ENCODE measurements around the gene SIGLEC7.

The SIGLEC7 gene

DNA sequence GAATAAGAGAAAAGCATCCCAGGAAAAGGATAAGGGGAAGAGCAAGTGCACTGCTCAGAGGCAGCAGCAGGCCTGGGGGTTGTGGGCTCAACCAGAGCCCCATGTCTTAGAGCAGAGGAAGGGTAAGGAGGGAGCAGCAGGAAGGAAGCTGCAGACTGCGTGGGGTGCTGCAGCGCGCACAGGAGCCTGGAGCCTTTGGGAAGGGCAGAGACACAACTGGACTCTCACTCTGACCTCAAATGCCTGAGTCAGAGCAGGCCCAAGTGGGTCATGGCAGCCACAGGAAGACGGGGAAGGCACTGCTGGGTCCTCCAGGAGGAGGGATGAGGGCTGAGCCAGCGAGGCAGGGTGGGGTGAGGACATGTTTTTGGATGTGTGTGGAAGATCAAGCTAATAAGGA lies 31.6 kb downstream of the SIGLEC7 start:
- Histone ChIP-seq H3K4me1 (no peaks in the 10 kb centered on the region), H3K9me3 (no peaks in the 10 kb centered on the region), H3K4me3 (no peak overlapping the region), H3K36me3 (replicated peaks) (no peaks in the 10 kb centered on the region), H3K27me3 (ENCODE audit: low read depth) (0 out of 2 replicates have a peak, but pooled peaks cover 2% of the 10 kb centered on the region)
- in situ Hi-C loops (cut with MboI; ENCODE audit: low sequenced_read_pairs): loop anchor here (25.0 kb wide), 1 partner anchor 489 kb away; no protein-coding TSS in a partner anchor
- DNase-seq (ENCODE audit: low spot score in 2 of 2): no peak

DNA sequence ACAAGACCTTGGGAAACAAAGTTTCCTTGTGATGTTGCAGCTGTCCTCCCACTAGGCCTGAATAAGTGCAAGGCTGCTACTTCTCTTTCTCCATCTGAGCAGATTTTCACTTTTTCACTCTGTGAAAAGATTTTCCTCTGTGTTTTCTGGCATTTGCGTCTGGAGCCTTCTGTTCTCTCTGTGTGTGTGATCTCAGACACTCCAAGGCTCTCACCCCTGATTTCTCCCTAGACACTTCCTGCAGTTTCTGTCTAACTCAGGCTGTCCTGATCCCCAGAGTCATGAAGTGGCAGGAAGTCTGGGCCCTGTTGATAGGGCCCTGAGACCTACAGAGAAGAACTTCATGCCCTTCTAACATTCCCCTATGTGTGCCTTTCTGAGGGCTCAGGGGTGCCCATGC lies 37.2 kb downstream of the SIGLEC7 start:
- in situ Hi-C loops (cut with MboI; ENCODE audit: low sequenced_read_pairs): no loop called here
- no peak for DNase-seq (ENCODE audit: low spot score in 2 of 2)

GRCh38 chr19:51181377-51181912 lies 39.3 kb downstream of the SIGLEC7 start:
- Histone ChIP-seq H3K9me3 (no peaks in the 10 kb centered on the region), H3K4me3 (no peak overlapping the region), H3K4me1 (no peaks in the 10 kb centered on the region), H3K27me3 (ENCODE audit: low read depth) (no peaks in the 10 kb centered on the region; the same call in 1 of the 2 replicates), H3K36me3 (replicated peaks) (no peaks in the 10 kb centered on the region)
- in situ Hi-C loops (cut with MboI; ENCODE audit: low sequenced_read_pairs): no loop called here
- no peak for DNase-seq (ENCODE audit: low spot score in 2 of 2)

More for the DNA sequence above, 37.2 kb downstream of the SIGLEC7 start:
- Histone ChIP-seq H3K27me3 (ENCODE audit: low read depth) (peaks cover 2% of the 10 kb centered on the region; the same call in 1 of the 2 replicates), H3K4me1 (no peaks in the 10 kb centered on the region), H3K4me3 (no peak overlapping the region), H3K36me3 (replicated peaks) (no peaks in the 10 kb centered on the region), H3K9me3 (no peaks in the 10 kb centered on the region)

DNA sequence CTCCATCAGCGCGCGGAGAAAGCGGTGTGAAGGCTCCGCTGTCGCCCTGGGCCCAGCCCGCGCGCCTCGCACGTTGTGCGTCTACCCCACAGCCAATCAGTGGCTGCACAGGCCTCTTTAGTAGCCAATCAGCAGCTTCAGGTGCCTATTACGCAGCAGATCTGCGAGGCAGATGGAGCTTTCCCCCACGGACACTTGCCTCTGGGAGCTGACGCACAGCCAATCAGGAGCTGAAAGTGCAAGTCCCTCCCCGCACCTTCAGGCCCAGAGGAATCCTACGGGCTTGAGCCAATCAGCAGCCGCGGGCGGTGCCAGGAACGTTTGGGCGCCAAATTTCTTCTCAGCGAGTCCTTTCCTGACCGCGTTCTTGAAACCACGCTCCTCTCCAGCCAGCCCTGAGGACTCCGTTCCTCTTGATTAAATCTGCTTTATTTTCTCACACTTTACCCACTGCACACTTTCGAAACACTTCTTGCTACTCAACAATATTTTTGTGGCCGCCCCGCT lies 39.9 kb downstream of the SIGLEC7 start:
- in situ Hi-C loops (cut with MboI; ENCODE audit: low sequenced_read_pairs): no loop called here
- no peaks in the 10 kb centered on the region for H3K4me1 ChIP-seq
- no peaks in the 10 kb centered on the region; the same call in 1 of the 2 replicates for H3K27me3 ChIP-seq (ENCODE audit: low read depth)
- H3K36me3 ChIP-seq (replicated peaks): no peaks in the 10 kb centered on the region
- H3K4me3 ChIP-seq: no peak overlapping the region
- DNase-seq (ENCODE audit: low spot score in 2 of 2): peak; percentile 11 to 63
- no peaks in the 10 kb centered on the region for H3K9me3 ChIP-seq

GRCh38 chr19:51183629-51184028 lies 41.5 kb downstream of the SIGLEC7 start:
- H3K36me3 ChIP-seq (replicated peaks): no peaks in the 10 kb centered on the region
- H3K4me3 ChIP-seq: no peak overlapping the region
- in situ Hi-C loops (cut with MboI; ENCODE audit: low sequenced_read_pairs): no loop called here
- H3K27me3 ChIP-seq (ENCODE audit: low read depth): no peaks in the 10 kb centered on the region; the same call in 1 of the 2 replicates
- H3K9me3 ChIP-seq: no peaks in the 10 kb centered on the region
- no peaks in the 10 kb centered on the region for H3K4me1 ChIP-seq
- no peak for DNase-seq (ENCODE audit: low spot score in 2 of 2)

DNA sequence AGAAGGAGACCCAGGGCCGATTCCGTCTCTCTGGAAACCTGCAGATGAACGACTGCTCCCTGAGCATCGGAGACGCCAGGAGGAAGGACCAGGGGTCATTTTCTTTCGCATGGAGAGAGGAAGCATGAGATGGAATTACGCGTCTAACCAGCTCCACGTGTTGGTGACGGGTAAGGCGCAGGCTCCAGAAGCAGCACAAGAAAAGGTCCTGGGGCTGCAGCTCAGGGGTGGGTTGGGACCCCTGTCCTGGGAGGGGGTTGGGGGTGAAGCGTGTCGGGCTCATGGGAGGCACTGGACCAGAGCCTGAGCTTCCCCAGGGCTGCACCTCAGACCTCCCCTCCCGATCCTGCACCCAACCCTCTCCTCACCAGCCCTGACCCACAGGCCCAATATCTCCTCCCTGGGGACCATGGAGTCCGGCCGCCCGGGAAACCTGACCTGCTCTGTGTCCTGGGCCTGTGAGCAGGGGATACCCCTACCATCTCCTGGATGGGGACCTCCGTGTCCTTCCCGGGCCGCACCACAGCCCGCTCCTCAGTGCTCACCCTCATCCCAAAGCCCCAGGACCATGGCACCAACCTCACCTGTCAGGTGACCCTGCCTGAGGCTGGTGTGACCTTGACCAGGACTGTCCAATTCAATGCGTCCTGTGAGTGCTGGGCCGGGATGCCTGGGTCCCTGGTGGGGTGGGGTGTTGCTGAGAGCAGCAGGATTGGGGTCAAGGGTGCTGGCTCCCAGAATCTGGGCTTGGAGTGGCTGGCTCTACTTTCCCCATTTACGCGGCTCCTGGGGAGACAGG lies 43.2 kb downstream of the SIGLEC7 start:
- Histone ChIP-seq H3K27me3 (ENCODE audit: low read depth) (no peaks in the 10 kb centered on the region; the same call in 1 of the 2 replicates), H3K9me3 (no peaks in the 10 kb centered on the region), H3K4me3 (no peak overlapping the region), H3K36me3 (replicated peaks) (no peaks in the 10 kb centered on the region), H3K4me1 (no peaks in the 10 kb centered on the region)
- DNase-seq (ENCODE audit: low spot score in 2 of 2): no peak
- in situ Hi-C loops (cut with MboI; ENCODE audit: low sequenced_read_pairs): no loop called here

DNA sequence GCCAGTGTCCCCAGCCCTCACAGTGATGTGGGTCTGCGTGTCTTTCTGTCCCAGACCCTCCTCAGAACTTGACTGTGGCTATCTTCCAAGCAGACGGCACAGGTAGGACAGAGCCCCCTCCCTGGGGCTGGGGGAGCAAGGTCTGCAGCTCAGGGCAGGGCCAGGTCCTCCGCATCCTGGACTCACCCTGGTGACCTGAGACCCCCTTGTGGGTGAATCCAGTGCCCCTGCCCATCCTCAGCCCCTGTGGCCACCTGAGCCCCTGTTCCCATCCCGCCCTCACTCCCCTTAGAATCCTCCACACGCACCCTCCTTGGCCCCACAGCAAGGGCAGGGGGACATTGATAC lies 43.7 kb downstream of the SIGLEC7 start:
- no peaks in the 10 kb centered on the region; the same call in 1 of the 2 replicates for H3K27me3 ChIP-seq (ENCODE audit: low read depth)
- H3K4me1 ChIP-seq: no peaks in the 10 kb centered on the region
- H3K4me3 ChIP-seq: no peak overlapping the region
- no peak for DNase-seq (ENCODE audit: low spot score in 2 of 2)
- no peaks in the 10 kb centered on the region for H3K9me3 ChIP-seq
- in situ Hi-C loops (cut with MboI; ENCODE audit: low sequenced_read_pairs): no loop called here
- no peaks in the 10 kb centered on the region for H3K36me3 ChIP-seq (replicated peaks)

- in situ Hi-C loops (cut with MboI; ENCODE audit: low sequenced_read_pairs): no loop called here
- no peaks in the 10 kb centered on the region for H3K36me3 ChIP-seq (replicated peaks)
These were observed 44.2 kb downstream of the SIGLEC7 start for GRCh38 chr19:51186323-51186722.

GRCh38 chr19:51187395-51188226 lies 45.5 kb downstream of the SIGLEC7 start:
- Histone ChIP-seq H3K4me3 (no peak overlapping the region), H3K36me3 (replicated peaks) (no peaks in the 10 kb centered on the region), H3K27me3 (ENCODE audit: low read depth) (no peaks in the 10 kb centered on the region; the same call in 1 of the 2 replicates), H3K9me3 (no peaks in the 10 kb centered on the region), H3K4me1 (no peaks in the 10 kb centered on the region)
- no peak for DNase-seq (ENCODE audit: low spot score in 2 of 2)
- in situ Hi-C loops (cut with MboI; ENCODE audit: low sequenced_read_pairs): no loop called here

More at GRCh38 chr19:51186323-51186722, 44.2 kb downstream of the SIGLEC7 start:
- Histone ChIP-seq H3K4me3 (no peak overlapping the region), H3K4me1 (no peaks in the 10 kb centered on the region), H3K9me3 (no peaks in the 10 kb centered on the region), H3K27me3 (ENCODE audit: low read depth) (no peaks in the 10 kb centered on the region; the same call in 1 of the 2 replicates)
- no peak for DNase-seq (ENCODE audit: low spot score in 2 of 2)

DNA sequence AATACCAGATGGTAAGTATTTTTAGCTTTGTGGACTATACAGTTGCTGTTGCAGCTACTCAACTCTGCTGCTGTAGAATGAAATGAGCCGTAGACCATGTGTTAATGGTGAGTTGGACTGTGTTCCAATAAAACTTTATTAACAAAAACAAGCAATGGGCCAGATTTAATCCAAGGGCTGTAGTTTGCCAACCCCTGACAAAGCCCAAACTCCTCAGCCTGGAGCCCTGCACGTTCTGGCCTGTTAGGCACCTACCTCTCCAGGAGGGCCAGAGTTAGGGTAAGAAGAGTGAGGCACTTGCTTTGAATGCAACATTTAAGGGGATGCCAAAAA lies 46.1 kb downstream of the SIGLEC7 start:
- H3K36me3 ChIP-seq (replicated peaks): no peaks in the 10 kb centered on the region
- H3K27me3 ChIP-seq (ENCODE audit: low read depth): no peaks in the 10 kb centered on the region; the same call in 1 of the 2 replicates
- no peaks in the 10 kb centered on the region for H3K4me1 ChIP-seq
- H3K4me3 ChIP-seq: no peak overlapping the region
- in situ Hi-C loops (cut with MboI; ENCODE audit: low sequenced_read_pairs): no loop called here
- no peaks in the 10 kb centered on the region for H3K9me3 ChIP-seq
- DNase-seq (ENCODE audit: low spot score in 2 of 2): no peak

- DNase-seq (ENCODE audit: low spot score in 2 of 2): no peak
- in situ Hi-C loops (cut with MboI; ENCODE audit: low sequenced_read_pairs): no loop called here
These were observed 50.6 kb downstream of the SIGLEC7 start for GRCh38 chr19:51192689-51193088.

DNA sequence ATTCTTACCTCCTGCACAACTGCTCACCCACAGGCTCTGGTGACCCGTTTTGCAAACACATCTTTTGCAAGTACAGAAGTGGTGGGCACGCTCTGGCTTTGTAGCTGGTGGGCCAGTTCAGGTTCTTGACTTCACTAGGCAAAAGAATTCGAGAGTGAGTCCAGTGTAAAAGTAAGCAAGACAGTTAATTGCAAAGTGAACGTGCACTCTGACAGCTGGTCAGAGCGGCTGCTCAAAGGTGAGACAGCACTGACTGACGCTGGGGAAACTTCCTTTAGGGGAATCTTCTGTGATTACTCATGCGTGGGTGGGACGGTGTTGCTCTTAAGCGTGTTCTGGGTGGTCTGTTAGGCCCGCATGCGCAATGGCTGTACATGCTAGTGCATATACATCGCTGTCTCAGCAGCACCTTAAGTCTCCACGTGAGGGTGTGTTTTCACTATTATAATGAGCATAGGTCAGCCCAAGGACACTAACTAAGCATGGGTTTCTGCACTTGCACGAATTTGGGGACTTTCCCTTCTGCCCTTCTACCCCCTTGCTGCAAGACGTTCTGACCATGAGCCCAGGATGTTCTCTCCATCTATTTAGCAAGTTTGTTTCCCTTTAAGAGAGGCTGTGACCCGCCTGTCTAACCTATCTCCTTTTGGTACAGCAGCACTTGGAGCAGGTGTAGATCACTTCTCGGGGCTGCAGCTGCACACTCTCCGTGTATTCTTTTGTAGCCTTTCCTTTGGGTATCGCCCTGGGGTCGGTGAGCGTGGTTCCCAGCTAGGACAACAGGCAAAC lies 52.6 kb downstream of the SIGLEC7 start:
- Histone ChIP-seq H3K36me3 (replicated peaks) (no peaks in the 10 kb centered on the region), H3K9me3 (no peaks in the 10 kb centered on the region), H3K4me3 (no peak overlapping the region), H3K27me3 (ENCODE audit: low read depth) (no peaks in the 10 kb centered on the region), H3K4me1 (no peaks in the 10 kb centered on the region)
- DNase-seq (ENCODE audit: low spot score in 2 of 2): no peak
- in situ Hi-C loops (cut with MboI; ENCODE audit: low sequenced_read_pairs): no loop called here

More at GRCh38 chr19:51192689-51193088, 50.6 kb downstream of the SIGLEC7 start:
- Histone ChIP-seq H3K9me3 (no peaks in the 10 kb centered on the region), H3K4me1 (no peaks in the 10 kb centered on the region), H3K27me3 (ENCODE audit: low read depth) (no peaks in the 10 kb centered on the region), H3K4me3 (no peak overlapping the region), H3K36me3 (replicated peaks) (no peaks in the 10 kb centered on the region)

DNA sequence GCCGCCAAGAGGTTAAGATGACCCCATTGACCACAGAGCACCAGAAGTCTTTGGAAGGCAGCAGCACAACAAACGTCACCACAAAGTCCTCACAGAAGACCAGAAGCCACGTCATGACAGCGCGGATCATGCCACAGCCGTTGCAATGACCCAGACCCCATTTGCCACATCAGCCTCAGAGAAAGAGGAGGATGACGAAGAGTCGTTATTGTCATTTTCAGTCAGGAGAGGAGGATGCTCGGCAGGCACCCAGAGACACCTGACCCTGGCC lies 53.1 kb downstream of the SIGLEC7 start:
- in situ Hi-C loops (cut with MboI; ENCODE audit: low sequenced_read_pairs): no loop called here
- no peak overlapping the region for H3K4me3 ChIP-seq
- H3K9me3 ChIP-seq: no peaks in the 10 kb centered on the region
- no peaks in the 10 kb centered on the region for H3K4me1 ChIP-seq
- DNase-seq (ENCODE audit: low spot score in 2 of 2): no peak
- H3K36me3 ChIP-seq (replicated peaks): no peaks in the 10 kb centered on the region
- H3K27me3 ChIP-seq (ENCODE audit: low read depth): no peaks in the 10 kb centered on the region

Measured in HAP-1 (cell line).